CD4-positive, alpha-beta T cell (primary cell): ENCODE results near the gene MOGAT3. TPM values are rescaled to one million over a fixed set of nuclear protein-coding genes. Genes with fewer than 3 reads are reported as not detected.
A peak's percentile ranks its signal among the peaks of the same experiment; 100 is the strongest.

Source experiments
- ATAC-seq: fragments of 200-7000 bp; cut with Tn5 transposase; one replicate; pipeline ENCODE4 v1.10.0; 2022; ENCODE audit warnings: mild to moderate bottlenecking; ENCODE audit not compliant: poor library complexity
- CTCF ChIA-PET: fragments of 350-600 bp; sonication (Branson Sonifier 250); formaldehyde crosslinking; loops from one replicate; lab custom pipeline; 2021; ENCODE audit warnings: antibody characterized with exemption, inconsistent platforms; lab: Charles Lee
- POLR2A ChIA-PET: fragments of 350-600 bp; sonication (Branson Sonifier 250); formaldehyde crosslinking; loops from one replicate; lab custom pipeline; 2021; ENCODE audit warnings: antibody characterized with exemption, inconsistent platforms; lab: Charles Lee
- DNase-seq, 14 experiments: peaks; one replicate each; pipeline ENCODE4 v3.0.0-alpha.2; 2013 to 2020; ENCODE audit warnings: mixed read lengths in 2 of 14
- H3K27ac ChIP-seq, 2 donors: one replicate each; pipeline versions ENCODE4 v1.5.1 to v1.7.0; 2013; ENCODE audit warnings: low read length in 2 of 2, low read depth in 1 of 2, mild to moderate bottlenecking in 1 of 2
- H3K27me3 ChIP-seq, 2 experiments: 1 replicate in 1 of 2; 2 replicates in 1 of 2; pipeline versions ENCODE4 v1.6.1 to v1.7.0; 2013; ENCODE audit warnings: low read length in 2 of 2, control low read depth in 1 of 2, mild to moderate bottlenecking in 1 of 2, moderate library complexity in 1 of 2; ENCODE audit not compliant: insufficient read depth in 2 of 2, control insufficient read depth in 1 of 2
- H3K36me3 ChIP-seq: one replicate; pipeline ENCODE4 v1.6.1; 2013; ENCODE audit warnings: low read length, control low read depth; ENCODE audit not compliant: insufficient read depth
- H3K4me1 ChIP-seq: one replicate; pipeline ENCODE4 v1.6.1; 2013; ENCODE audit warnings: low read length, control low read depth; ENCODE audit not compliant: insufficient read depth
- H3K4me3 ChIP-seq: one replicate; pipeline ENCODE4 v1.5.1; 2013; ENCODE audit warnings: mild to moderate bottlenecking, low read length, moderate library complexity
- H3K9me3 ChIP-seq, 2 experiments: 1 replicate in 1 of 2; 2 replicates in 1 of 2; pipeline versions ENCODE4 v1.6.1 to v1.7.0; 2013; ENCODE audit warnings: low read length in 2 of 2, mild to moderate bottlenecking in 2 of 2, control low read depth in 1 of 2, moderate library complexity in 1 of 2; ENCODE audit not compliant: control insufficient read depth in 1 of 2, insufficient read depth in 1 of 2
- H3K27ac Mint-ChIP-seq: one replicate; pipeline ENCODE4 v1.8.0; 2020; ENCODE audit warnings: mixed read lengths
- H3K27me3 Mint-ChIP-seq: one replicate; pipeline ENCODE4 v1.8.0; 2021; ENCODE audit warnings: mixed read lengths
- H3K36me3 Mint-ChIP-seq: one replicate; pipeline ENCODE4 v1.8.0; 2021; ENCODE audit warnings: low read depth, mixed read lengths
- H3K4me1 Mint-ChIP-seq: one replicate; pipeline ENCODE4 v1.8.0; 2021; ENCODE audit warnings: low read depth, mixed read lengths
- H3K4me3 Mint-ChIP-seq: one replicate; pipeline ENCODE4 v1.8.0; 2020; ENCODE audit warnings: mild to moderate bottlenecking, mixed read lengths
- H3K9me3 Mint-ChIP-seq: one replicate; pipeline ENCODE4 v1.8.0; 2020; ENCODE audit warnings: mixed read lengths
- CTCF ChIP-seq: fragments of 200-600 bp; IDR thresholded peaks from one replicate; pipeline ENCODE4 v1.8.0; 2022; ENCODE audit warnings: antibody characterized with exemption, mild to moderate bottlenecking
- intact Hi-C, 2 experiments: fragments of 100-400 bp; cut with DNase I in 1 of 2; cut with micrococcal nuclease in 1 of 2; formaldehyde crosslinking; loops; one replicate each; pipeline versions ENCODE4 v1.15.1 to v1.9.0; 2023 to 2025; cut with DNase I, micrococcal nuclease
- total RNA-seq, 174 experiments: library from RNA in 2 of 174; stranded (reverse) in 2 of 174; gene quantifications; one replicate each; pipeline ENCODE4 v1.2.3 and lab custom pipeline; 2021 to 2026

MOGAT3 gene
- total RNA-seq, 2 experiments from 2014 or later: 0.11 TPM; not detected in 1

GRCh38 chr7:101162551-101163278, 38.1 kb downstream of the MOGAT3 start:
- Histone ChIP-seq H3K9me3 (peaks cover 0 to 33% of the 10 kb centered on the region in 2 experiments), H3K4me3 (peak overlapping the region; percentile 49), H3K4me1 (peaks cover 44% of the 10 kb centered on the region), H3K36me3 (peaks cover 21% of the 10 kb centered on the region), H3K27ac (no peak overlapping the region), H3K27me3 (peaks cover 52 to 57% of the 10 kb centered on the region in 2 experiments)
- intact Hi-C loops: loop anchor here in 1 of 2 experiments (5.0 kb wide), 1 partner anchor 455 kb away; the partner anchor contains the start of gene POP7
- peaks cover 29% of the 10 kb centered on the region for H3K36me3 Mint-ChIP-seq
- ATAC-seq (no peak), DNase-seq (peak in 1 of 14 experiments; percentile 43)
- ChIA-PET CTCF (no interaction called here), POLR2A (no interaction called here)
- H3K9me3 Mint-ChIP-seq: no peaks in the 10 kb centered on the region
- no peak overlapping the region for H3K27ac Mint-ChIP-seq
- TF ChIP-seq CTCF: no peak
- H3K4me3 Mint-ChIP-seq: peak overlapping the region; percentile 77
- peaks cover 61% of the 10 kb centered on the region for H3K27me3 Mint-ChIP-seq
- H3K4me1 Mint-ChIP-seq: peaks cover 24% of the 10 kb centered on the region

GRCh38 chr7:101161692-101162471, 39.0 kb downstream of the MOGAT3 start:
- Mint-ChIP-seq H3K4me1 (peaks cover 20% of the 10 kb centered on the region), H3K4me3 (peak overlapping the region; percentile 77), H3K36me3 (peaks cover 38% of the 10 kb centered on the region), H3K9me3 (no peaks in the 10 kb centered on the region), H3K27ac (no peak overlapping the region), H3K27me3 (peaks cover 52% of the 10 kb centered on the region)
- Histone ChIP-seq H3K27ac (no peak overlapping the region), H3K36me3 (peaks cover 24% of the 10 kb centered on the region), H3K9me3 (peaks cover 0 to 28% of the 10 kb centered on the region in 2 experiments), H3K4me3 (no peak overlapping the region), H3K4me1 (peaks cover 42% of the 10 kb centered on the region), H3K27me3 (peaks cover 43 to 49% of the 10 kb centered on the region in 2 experiments)
- CTCF ChIA-PET: no interaction called here
- POLR2A ChIA-PET: interaction anchor here (0.6 kb wide), 1 partner anchor 30 kb away, joined by 3 read pairs; no protein-coding TSS in a partner anchor
- no peak for ATAC-seq
- no peak for TF ChIP-seq CTCF
- DNase-seq: no peak
- intact Hi-C loops: loop anchor here in 1 of 2 experiments (5.0 kb wide), 1 partner anchor 455 kb away; the partner anchor contains the start of gene POP7

- H3K9me3 ChIP-seq: peaks cover 0 to 24% of the 10 kb centered on the region in 2 experiments
- DNase-seq (no peak), ATAC-seq (no peak)
- ChIA-PET CTCF (no interaction called here), POLR2A (interaction anchor here (0.6 kb wide), 1 partner anchor 31 kb away, joined by 3 read pairs; no protein-coding TSS in a partner anchor)
- no peak overlapping the region for H3K27ac ChIP-seq
- peaks cover 36 to 41% of the 10 kb centered on the region in 2 experiments for H3K27me3 ChIP-seq
- no peak overlapping the region for H3K27ac Mint-ChIP-seq
- no peak for TF ChIP-seq CTCF
- H3K4me3 Mint-ChIP-seq: no peak overlapping the region
- H3K36me3 Mint-ChIP-seq: peaks cover 45% of the 10 kb centered on the region
- H3K4me1 Mint-ChIP-seq: peaks cover 14% of the 10 kb centered on the region
- H3K36me3 ChIP-seq: peaks cover 24% of the 10 kb centered on the region
- H3K4me3 ChIP-seq: no peak overlapping the region
- no peaks in the 10 kb centered on the region for H3K9me3 Mint-ChIP-seq
- intact Hi-C loops: loop anchor here in 1 of 2 experiments (5.0 kb wide), 1 partner anchor 454 kb away; the partner anchor contains the start of gene POP7
- H3K27me3 Mint-ChIP-seq: peaks cover 43% of the 10 kb centered on the region
- H3K4me1 ChIP-seq: peaks cover 34% of the 10 kb centered on the region
These were observed 39.9 kb downstream of the MOGAT3 start for GRCh38 chr7:101160910-101161309.
